CD4-positive, alpha-beta T cell treated with Interleukin-17A for 4 hours (primary cell): ENCODE measurements around the gene SPOUT1.
"Not testable (repeated sequence)": the region's sequence is repeated elsewhere in the genome, so short reads cannot be mapped to it uniquely, and the experiment has no call there.

ENCODE experiments used
- DNase-seq: peaks from one replicate; pipeline ENCODE4 v3.0.0-alpha.2; 2020; ENCODE audit warnings: mixed read lengths

Gene SPOUT1

DNA sequence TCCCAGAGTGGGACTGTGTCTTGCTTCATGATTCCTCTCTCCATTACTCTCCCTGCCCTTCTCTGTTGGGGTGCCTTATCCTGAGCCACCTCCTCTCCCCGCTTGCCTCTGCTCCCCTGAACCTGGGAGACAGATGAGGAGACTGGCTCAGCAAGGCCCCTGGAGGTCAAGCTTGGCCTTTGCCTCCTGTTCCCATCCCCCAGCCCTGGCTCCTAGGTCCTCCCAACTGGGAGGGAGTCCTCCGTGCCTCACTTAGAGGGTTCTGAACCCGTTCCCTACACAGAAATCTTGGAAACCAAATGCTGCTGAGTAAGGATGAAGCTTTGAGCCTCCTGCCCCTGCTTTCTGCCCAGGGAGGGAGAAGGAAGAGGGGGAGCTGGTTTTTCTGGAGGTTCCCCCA is 21.1 kb downstream of the SPOUT1 start:
- DNase-seq = no peak

DNA sequence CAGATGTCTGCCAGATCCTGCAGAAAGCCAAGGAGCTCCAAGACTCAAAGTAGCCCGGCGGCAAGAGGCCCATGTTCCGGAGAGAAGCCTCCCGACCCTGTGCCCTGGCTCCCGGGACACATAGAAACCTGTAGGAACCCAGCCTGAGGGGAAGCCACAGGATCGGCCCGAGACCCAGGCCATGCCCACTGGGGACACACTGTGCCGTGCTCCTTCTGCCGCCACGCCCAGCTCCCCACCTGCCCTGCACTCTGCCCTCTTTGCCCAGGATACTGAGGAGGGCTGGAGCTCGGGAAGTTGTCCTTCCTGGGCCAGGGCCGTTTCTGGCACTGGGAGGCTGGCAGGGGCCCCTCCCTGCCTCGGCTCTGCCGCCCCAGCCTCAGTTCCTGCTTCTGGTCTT is 21.8 kb downstream of the SPOUT1 start:
- no peak for DNase-seq

DNA sequence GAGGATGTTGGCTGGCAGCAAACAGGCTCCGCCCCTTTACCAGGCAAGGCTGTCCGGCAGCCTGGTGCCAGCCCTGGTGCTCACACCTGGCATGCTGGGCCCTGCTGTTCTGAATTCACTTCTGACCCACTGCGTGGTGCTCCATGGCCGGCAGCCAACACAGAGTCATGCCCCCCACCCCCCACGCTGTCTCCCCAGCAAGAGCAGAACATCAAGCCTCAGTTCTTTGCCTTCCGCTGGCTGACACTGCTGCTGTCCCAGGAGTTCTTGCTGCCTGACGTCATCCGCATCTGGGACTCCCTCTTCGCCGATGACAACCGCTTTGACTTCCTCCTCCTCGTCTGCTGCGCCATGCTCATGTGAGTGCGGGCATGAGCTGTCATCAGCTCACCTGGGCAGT is 23.9 kb downstream of the SPOUT1 start:
- no peak for DNase-seq

DNA sequence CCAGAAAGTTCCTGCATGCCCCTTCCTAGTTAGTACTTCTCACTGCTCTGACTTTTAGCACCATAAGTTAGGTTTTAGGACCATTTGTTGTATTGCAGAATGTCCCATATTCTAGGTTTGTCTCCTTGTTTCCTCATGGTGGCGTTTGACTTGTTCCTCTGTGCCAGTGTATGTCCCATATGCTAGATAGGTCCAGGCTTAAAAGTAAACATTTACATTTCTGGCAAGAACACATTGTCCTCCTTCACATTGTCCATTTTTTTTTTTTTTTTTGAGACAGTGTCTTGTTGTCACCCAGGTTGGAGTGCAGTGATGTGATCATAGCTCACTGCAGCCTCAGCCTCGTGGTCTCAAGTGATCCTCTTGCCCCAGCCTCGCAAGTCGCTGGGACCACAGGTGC is 27.1 kb downstream of the SPOUT1 start:
- DNase-seq = no peak

DNA sequence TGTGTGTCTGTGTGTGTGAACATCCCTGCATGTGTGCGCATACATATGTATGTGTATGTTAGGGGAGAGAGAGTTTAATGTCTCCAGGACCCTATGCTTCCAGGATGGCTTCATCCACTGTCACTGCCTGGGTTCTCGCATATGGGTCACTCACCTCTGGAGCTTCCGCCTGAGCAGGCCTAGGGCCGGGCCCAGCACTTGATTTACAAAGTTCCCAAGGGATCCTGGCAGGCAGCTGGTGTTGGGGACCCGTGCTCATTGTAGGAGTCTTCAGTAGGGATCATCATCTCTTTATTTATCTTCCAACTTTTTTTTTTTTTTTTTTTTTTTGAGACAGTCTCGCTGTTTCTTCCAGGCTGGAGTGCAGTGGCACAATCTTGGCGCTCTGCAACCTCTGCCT is 29.5 kb downstream of the SPOUT1 start:
- DNase-seq = no peak

DNA sequence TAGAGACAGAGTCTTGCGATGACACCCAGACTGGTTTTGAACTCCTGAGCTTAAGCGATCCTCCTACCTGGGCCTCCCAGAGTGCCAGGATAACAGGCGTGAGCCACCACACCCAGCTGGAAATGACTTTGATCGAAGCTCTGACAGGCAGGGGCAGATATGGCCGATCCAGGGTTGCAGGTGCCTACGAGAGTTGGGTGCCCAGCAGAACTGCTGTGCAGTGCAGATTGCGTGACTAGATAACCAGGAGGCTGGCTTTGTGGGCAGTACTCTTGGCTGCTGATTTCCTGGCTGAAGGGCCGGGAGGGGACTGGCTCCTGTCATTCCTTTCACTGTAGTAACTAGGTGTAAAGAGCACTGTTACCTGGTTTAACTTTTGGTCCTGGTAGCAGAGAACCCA is 30.7 kb downstream of the SPOUT1 start:
- no peak for DNase-seq

DNA sequence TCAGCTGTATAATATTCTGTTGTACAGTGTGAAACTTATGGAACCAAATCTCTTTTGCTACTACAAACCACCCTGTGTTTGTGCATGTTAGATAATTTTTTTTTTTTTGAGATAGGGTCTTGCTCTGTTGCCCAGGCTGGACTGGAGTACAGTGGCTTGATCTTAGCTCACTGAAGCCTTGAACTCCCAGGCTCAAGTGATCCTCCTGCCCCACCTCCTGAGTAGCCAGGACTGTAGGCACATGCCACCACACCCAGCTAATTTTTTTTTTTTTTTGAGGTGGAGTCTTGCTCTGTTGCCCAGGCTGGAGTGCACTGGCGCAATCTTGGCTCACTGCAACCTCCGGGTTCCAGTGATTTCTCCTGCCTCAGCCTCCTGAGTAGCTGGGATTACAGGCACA is 34.6 kb downstream of the SPOUT1 start:
- DNase-seq = not testable (repeated sequence)

DNA sequence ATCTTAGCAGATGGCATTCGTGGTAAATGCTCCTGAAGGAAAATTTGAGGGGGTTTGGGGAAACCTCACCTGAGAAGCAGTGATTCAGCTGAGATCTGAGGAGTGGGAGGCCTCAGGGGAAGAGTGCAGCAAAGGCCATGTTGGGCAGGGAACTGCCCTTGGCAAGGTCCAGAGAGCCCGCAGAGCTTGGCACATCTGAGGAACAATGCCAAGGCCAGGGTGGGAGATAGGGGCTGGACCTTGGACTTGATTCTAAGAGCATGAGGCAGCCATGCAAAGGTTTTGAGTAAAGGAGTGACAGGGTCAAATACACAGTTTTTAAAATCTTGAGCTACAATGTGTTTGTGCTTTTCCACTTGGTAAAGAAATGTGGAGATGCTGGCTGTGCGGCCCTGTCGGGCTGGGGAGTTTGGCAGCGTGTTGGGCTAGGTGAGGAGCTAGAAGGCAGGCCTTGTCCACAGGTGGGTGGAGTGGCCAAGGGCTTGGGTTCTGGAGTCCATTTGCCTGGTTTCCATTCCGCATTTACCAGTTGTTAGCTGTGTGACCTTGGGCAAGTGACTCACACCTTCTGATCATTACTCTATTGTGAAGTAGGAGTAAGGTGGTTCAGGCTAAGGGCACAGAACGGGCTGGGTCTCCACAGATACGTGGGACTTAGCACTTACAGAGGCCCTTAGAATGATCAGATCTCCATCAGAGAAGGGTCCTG is 36.5 kb downstream of the SPOUT1 start:
- no peak for DNase-seq

DNA sequence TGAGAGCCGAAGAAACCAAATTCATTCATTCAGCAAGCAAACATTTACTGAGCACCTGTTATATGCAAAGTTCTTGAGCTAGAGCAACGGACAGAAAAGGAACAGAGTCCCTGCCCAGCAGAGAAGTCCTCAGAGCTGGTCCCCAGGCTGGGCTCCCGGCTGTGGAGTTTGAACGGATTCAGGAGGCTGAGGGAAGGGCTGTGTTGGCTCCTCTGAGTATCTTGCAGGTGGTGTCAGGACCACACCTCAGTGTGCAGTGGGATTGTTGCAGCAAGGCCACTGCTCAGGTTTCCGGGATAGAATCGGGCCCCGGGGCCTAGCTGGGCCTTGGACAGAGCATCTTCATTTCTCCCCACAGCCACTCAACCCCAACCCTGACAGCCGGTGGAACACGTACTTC is 37.5 kb downstream of the SPOUT1 start:
- no peak for DNase-seq

DNA sequence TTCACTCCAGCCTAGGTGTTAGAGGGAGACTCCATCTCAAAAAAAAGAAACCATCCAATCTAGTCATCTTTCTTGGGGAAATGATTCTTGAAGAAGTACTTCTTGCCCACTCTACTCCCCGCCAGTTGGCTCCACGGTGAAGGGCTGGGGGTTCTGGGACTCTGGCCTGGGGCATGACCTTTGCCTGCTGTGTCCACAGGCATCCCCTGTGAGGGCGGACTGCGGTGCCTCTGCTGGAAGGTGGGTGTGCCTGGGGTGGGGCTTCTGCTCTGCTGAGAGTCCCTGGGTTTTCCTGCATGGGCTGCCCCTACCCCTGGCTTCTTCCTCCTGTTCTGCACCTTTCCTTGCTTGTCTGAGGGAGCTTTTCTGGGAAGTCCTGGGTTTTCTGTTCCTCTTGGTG is 39.1 kb downstream of the SPOUT1 start:
- no peak for DNase-seq

DNA sequence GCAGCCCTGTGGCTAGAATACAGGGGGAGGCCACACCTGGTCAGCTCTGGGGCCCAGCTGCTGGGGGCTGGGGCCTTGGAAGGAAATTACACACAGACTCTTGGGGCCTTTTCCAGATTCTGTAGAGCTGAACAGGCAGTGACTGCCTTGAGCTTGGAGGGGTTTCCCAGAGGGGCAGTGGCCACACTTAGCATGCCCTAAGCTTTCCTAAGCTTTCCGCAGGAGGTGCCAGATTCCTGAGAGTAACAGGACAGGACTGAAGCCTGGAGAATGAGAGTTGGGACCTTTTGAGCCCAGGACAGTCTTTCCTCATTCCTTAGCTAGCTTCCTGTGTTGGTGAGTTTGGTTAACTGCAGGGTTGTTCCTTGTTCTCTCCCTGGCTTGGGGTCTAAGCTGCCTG is 41.1 kb downstream of the SPOUT1 start:
- no peak for DNase-seq

DNA sequence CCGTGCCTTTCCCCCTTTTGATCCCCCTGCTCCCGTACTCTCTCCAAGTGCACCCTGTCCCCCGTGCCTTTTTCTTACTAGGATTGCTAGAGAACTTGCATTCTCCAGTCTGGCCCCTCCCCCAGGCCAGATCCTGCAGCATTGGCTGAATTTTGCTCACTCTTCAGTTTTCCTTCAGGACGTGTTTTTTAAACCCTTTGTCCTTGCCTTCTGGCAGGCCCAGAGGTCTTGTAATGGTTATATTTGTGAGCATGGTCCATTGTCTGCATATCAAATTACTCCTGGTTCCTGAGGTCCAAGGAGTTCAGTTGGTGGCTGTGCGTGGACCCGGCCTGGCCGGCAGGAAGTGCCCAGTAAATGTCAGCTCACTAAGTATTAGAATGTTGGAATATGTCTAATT is 41.9 kb downstream of the SPOUT1 start:
- peak; percentile 24 for DNase-seq

DNA sequence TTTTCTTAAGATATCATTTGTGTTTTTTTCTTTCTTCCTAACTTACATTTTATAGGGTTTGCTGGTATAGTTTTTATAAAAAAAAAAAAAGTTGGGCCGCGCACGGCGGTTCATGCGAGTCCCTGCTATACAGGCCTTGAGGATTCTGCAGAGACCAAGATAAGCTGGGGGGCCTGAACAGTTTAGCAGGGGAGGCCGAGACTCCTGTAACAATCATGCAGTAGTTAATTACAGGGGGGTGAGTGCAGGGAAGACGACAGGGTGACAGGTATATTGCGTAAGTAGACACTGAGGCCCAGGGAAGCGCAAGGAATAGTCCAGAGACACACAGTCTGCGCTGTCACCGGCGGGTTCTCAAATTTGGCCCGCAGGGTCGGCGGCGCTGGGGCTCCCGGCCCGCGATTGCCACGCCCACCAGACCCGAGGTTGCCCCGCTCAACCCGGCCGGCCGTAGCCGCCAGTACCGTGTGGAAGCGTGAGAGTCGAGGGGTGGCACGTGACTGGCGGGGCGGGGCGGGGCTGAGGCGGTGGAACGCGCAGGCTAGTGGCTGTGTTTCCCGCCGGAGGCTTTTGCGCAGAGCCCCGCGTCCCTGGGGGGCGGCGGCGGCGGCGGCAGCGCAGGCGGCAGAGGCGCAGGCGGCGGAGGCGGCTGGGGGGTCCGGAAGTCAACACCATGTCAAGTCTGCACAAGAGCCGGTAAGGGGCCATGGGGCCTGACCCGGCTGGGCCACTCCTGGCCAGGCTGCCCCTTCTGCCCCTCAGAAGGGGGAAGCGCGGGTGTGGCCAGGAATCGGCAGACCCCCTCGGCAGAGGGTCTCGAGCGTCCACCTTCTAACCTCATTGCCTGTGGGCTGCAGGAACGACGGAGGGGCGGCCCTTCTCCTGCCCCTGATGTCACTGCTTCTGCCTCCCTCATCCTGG is 42.7 kb downstream of the SPOUT1 start, which contains the start of gene TBC1D13:
Gene TBC1D13, plus strand, starts transcription at position 573 of the 921 bp plus-strand sequence. Its CDS starts 101 bp downstream, at position 674.
- peak; percentile 94 for DNase-seq

DNA sequence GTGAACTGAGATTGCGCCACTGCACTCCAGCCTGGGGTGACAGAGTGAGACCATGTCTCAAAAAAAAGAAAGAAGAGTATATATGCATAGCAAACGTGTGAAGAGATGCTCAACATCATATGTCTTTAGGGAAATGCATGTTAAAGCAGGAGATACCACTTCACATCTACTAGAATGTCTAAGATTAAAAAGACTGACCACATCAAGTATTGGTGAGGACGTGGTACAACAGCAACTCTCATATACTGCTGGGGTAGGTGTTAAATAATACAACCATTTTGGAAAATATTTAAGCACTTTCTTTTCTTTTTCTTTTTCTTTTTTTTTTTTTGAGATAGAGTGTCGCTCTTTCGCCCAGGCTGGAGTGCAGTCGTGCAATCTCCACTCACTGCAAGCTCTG is 44.2 kb downstream of the SPOUT1 start:
- no peak for DNase-seq

DNA sequence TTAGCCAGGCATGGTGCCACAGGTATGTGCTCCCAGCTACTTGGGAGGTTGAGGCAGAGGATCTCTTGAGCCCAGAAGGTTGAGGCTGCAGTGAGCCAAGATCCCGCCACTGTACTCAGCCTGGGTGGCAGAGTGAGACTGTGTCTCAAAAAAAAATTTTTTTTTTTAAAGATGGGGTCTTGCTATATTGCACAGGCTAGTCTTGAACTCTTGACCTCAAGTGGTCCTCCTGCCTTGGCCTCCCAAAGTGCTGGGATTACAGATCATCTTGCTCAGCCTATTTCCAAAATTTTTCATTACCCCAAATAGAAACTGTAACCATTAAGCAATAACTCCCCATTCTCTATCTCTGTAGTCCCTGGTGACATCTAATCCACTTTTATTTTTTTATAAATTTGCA is 46.9 kb downstream of the SPOUT1 start:
- DNase-seq = no peak

DNA sequence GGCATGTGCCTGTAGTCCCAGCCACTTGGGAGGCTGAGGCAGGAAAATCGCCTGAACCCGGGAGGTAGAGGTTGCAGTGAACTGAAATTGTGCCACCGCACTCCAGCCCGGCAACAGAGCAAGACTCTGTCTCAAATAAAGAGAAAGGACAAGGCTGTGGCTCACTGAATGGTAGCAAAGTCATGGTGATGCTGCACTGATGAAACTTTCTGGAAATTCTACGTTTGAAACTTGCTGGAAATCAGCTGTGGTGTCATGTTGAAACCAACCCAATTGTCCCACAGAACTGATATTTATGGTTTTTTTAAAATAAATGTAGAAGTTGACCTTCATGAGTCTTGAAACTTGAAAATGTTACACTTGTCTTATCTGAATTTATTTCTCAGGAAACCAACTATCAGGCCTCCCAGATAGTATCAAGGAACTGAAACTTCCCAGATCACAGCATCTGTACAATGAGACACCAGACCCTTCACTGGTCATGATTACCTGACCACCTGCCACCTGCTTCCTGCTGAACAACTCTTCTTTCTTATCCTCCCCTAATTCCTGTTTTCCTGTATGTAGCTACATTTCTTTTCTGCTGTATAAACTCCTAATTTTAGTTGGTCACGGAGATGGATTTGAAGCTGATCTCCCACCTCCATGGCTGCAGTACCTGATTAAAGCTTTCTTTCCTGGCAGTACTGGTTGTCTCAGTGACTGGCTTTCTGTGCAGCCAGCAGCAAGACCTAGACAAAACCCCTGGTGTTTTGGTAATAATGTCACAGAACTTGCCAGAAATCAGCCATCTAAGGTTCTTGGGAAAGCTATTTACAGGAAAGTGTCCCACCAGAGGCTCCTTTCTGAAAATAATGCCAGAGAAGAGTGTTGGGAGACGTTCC is 48.2 kb downstream of the SPOUT1 start:
- no peak for DNase-seq

DNA sequence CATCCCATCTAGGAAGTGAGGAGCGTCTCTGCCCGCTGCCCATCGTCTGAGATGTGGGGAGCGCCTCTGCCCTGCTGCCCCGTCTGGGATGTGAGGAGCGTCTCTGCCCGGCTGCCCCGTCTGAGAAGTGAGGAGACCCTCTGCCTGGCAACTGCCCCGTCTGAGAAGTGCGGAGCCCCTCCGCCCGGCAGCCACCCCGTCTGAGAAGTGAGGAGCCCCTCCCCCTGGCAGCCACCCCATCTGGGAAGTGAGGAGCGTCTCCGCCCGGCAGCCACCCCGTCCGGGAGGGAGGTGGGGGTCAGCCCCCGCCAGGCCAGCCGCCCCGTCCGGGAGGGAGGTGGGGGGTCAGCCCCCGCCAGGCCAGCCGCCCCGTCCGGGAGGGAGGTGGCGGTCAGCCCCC is 49.5 kb downstream of the SPOUT1 start:
- not testable (repeated sequence) for DNase-seq

DNA sequence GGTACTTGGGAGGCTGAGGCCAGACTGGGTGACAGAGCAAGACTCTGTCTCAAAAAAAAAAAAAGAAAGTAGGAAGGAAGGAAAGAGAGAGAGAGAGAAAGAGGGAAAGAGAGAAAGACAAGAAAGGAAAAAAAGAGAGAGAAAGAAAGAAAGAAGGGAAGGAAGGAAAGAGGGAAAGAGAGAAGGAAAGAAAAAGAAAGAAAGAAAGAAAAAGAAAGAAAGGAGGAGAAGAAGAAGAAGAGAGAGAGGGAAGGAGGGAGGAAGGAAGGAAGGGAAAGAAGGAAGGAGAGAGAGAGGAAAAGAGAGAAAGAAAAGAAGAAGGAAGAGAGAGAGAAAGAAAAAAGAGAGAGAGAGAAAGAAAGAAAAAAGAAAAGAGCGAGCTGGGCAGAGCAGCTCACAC is 54.8 kb downstream of the SPOUT1 start:
- DNase-seq = no peak

DNA sequence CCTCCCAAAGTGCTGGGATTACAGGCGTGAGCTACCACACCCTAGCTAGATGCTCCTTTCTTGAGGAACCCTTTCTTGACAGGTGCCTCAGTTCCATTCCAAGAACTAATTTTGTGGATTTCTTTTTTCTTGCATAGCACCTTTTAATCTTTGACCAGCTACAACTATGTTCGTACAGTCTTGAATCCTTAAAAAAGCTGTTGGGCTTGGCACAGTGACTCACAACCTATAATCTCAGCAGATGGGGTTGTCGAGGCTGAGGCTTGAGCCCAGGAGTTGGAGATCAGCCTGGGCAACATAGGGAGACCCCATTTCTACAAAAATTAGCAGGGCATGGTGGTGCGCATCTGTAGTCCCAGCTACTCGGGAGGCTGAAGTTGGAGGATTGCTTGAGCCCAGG is 56.5 kb downstream of the SPOUT1 start:
- DNase-seq = no peak

DNA sequence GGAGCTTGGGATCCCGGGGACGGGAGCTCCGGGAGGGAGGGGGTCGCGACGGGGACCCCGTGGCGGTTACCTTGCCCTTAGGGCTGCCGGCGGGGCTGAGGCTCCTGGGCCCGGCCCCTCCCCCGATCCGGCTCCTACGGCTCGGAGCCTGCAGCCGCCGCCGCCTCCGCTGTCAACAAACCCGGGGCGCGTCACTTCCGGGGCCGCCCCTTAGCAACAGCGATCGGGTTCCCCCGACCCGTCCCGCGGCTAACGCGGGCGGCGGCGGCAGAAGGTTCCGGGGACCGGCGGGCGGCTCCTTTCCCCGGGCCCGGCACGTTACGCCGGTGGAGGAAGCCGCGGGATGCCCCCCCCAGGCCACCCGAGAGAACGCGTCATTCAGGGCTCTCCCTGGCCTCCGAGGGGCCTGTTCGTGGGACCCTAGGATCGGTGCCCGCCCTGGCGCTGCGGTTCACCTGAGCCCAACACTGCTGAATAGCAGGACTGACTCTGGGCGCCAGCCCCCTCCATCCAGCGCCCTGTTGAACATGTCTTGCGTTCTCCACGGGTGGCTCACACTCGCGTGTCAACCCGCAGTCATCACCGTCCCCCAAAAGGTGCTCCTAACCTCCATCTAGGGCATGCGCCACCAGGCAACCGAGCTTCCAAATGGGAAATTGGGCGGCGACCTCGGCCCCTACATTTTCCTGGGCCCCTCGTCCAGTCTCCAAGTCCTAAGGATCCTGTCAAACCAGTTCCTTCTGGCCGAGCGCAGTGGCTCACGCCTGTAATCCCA is 57.7 kb downstream of the SPOUT1 start, which contains the start of gene ZER1:
Gene ZER1, minus strand, starts transcription at position 183 of the 775 bp plus-strand sequence. CDS start 16,362 bp downstream, outside the sequence.
- peak; percentile 97 for DNase-seq

DNA sequence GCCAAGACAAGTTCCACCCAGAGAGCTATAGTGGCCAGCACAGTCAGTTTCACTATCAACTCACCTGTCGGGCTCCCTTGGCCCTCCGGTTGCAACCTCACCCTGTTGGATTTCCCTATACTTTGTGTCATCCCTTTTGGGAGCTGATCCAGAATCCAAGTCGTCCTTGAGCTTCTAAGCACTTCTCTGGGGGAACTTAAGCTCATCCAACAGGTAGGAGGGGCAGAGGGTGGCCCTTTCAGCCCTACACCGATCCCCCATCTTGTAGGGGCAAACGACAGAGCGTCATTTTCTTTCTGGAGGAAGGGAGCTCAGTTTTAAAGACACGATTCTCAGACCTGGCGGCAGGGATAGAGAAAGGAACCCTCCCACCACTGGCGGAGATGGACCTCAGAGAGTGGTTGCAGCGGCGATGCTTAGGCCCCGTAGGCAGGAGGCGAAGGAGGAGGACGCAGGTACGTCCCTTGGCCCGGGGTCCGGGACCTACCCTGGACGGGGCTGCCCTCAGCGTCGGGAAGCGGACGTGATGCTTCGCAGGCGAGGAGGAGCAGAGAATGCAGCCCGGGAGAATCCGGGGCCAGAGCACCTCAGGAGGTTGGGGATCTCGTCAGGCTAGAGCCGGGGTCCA is 58.4 kb downstream of the SPOUT1 start:
- no peak for DNase-seq
